ENCODE results near the gene CDC14A.

- no peak for TF ChIP-seq CTCF (IDR thresholded peaks at IDR 0.05)
- TF ChIP-seq POLR2AphosphoS5 (IDR thresholded peaks at IDR 0.05; ENCODE audit: low read depth, low read length): no peak
- no peak for TF ChIP-seq SIN3A (IDR thresholded peaks at IDR 0.05; ENCODE audit: borderline replicate concordance, insufficient read depth, low read depth, low read length)
- no peak for TF ChIP-seq TCF7L2 (IDR thresholded peaks at IDR 0.05; ENCODE audit: low read depth, low read length)
- TF ChIP-seq REST (IDR thresholded peaks at IDR 0.05; ENCODE audit: insufficient read depth in 1 of 2, low read depth in 2 of 2, low read length in 1 of 2): no peak
Measured at GRCh38 chr1:100511773-100512172, 159.5 kb downstream of the CDC14A start.
